ENCODE results near the gene MAST4.

Gene MAST4

DNA sequence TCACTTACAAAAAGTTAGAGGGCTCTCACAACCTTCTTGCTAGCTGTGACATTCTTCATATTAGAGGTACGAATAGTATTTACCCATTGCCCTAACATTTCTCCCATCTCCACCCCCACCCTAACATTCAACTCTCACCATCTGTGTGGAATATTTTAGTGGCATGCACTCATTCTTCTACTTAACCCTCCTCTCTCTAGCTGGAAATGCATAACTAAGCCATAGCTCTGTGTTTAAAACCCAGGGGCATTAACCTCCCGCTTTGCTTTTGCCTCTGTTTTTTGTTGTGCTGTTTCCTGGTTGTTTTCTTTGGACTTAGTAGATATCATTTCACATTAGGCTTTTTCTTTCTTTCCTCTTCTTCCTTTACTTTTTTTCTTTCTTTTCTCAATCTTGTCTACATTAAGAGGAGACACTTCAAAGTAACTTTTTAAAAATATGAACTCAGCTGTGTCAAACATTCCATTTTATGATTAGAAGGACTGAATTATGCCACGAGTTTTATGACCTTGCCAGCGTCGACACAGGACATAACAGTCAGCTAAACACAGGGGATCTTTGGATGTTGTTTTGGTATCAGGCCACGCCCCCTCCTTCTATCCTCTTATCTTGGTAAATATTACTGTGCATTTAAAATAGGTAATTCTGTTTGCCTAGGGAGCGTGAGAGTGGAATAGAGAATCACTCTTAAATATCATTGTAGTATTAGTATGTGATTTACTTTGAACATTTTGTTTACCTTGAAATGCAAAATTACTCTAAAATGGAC lies 364.4 kb downstream of the MAST4 start:
- peak; percentile 44 for DNase-seq (ENCODE audit: low read depth)

DNA sequence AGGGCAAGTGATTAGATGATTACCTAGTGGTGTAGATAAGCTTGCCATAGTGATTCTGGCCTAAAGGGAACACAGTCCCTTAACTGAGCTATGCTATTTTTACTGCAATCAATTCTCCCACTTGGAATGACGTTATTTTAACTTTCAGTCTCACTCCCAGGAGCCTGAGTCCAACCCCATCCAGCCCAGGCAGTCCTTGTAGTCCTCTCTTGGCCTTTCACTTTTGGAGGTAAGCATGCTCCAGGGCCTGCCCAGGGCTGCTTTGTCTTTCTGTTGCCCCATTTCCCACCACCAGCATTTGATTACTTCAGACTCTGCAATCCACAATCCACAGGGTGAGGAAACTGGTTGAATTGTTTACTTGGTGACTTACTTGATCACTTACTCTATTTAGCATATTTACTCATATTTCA lies 367.4 kb downstream of the MAST4 start:
- DNase-seq (ENCODE audit: low read depth), result peak; percentile 43

DNA sequence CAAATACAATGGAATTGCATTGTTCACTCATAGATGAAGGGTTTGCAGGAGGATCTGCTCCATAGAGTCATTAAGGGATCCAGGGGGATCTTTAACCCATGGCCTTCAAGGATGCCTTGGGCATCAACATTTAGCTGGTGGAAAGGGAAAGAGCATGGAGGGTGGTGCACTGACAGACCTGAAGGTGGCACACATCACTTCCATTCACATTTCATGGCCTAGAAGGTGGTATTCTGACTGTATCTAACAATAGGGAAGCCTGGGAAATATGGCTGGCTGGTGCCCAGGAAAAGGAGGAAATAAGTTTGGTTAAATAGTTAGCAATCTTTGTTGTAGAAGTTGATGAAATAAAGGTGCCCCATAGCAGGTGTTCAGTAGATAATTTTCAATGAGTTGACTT lies 370.2 kb downstream of the MAST4 start:
- DNase-seq (ENCODE audit: low read depth), result no peak

DNA sequence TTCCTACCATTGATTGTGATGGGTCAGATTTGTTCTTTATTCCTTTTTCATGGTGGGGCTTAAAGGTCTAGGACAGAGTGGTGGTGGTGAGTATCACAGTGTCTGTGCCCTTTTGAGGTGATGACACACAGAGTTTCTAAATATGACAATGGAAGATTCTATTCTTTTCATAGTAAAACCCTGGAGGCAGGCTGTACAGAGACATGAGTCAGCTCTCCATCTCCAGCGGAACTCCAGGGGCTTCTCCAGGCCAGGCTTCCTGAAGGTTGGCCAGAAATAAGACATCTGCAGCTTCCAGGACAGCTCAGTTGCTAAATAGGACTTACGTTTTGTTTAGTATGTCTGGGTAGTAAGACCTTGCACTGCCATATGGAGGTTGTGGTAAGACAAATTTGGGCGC lies 370.9 kb downstream of the MAST4 start:
- DNase-seq (ENCODE audit: low read depth), result peak; percentile 42

DNA sequence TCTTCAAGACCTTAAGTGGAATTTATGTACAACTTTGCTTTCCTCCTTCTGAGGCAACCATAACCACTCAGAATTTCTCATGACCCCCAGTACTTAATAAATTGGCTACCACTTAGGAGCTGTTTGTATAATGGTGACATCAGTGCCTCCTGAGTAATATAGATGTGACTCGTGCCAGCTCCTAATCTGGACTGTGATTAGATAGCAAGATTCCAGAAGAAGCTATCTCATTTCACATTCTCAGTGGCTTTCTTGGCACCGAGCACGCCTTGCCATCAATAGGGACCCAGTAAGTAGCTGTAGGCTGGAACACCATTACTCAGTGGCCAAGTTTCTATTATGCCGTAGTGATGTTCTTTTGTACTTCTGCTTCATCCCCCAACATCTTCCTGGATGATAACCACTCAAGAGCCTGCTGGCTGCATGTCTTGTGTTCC lies 371.7 kb downstream of the MAST4 start:
- peak; percentile 22 for DNase-seq (ENCODE audit: low read depth)

DNA sequence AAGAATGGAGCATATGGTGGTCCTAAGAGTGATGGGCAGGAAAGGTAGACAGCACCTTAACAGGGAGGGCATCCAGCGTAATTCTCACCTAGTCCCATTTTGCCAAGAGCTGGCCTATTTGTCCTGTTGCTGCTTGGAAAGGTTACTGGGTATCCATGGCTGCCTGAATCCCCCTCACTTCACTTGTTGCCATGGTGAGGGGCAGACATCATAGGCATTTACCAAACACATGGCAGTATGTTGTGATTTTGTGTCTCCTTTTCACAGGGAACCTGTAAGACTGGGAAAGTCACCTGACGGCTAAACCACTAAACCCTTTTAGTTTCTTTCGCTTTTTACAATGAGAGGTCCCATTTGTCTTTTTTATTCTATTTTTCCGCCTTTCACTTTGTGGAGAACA lies 373.3 kb downstream of the MAST4 start:
- no peak for DNase-seq (ENCODE audit: low read depth)

DNA sequence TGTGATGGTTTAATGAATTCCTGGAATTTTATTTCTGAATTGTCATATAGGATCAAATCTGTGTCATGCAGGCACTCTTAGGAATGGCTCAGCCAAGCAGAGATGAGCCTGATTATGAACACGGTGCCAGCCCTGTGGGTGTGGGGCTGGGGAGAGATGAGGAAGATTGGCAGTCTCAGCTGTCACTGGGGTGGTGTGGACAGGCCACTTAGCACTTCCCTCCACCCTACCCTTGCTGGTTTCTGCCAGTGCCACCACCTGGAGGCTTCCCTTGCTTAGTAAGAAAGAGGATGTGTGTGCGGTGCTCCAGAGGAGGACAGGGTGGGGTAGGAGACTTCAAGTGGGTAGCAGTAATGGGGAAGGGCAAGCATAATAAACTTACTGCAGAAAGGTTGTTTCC lies 373.8 kb downstream of the MAST4 start:
- no peak for DNase-seq (ENCODE audit: low read depth)

DNA sequence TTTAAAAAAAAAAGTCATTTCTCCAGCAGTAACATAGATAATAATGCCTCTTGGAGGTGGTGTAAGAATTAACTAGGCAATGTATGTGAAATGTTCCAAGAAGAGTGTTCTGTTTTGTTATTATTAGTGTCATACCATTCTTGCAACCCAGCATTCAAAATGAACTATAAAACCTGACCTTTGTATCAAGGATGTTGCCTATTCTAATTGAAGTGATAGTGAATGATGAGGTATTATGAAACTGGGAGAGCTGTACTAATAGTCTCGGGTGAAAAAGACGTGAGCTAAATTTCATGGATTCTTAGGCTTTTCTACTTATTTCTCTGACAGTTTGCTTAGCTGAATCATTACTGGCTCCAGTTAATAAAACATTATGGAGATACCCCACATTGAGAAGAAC lies 375.8 kb downstream of the MAST4 start:
- DNase-seq (ENCODE audit: low read depth), result no peak

DNA sequence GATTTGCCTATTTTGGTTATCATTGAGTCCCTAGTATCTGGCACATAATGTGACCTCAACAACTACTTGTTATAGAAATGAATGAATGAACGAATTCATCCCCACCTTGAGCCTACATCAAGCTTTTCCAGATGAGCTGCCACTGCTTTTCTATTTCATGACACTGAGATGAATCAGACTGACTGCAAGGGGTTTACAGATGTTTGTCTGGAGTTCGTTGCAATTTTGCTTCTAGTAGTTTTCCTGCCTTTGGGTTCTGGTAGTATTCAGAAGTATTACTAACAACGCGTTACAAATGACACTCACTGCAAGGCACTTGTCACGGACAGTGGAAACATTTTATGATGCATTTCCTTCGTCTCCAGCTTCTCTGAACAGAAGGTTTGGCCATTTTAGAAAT lies 378.1 kb downstream of the MAST4 start:
- no peak for DNase-seq (ENCODE audit: low read depth)

DNA sequence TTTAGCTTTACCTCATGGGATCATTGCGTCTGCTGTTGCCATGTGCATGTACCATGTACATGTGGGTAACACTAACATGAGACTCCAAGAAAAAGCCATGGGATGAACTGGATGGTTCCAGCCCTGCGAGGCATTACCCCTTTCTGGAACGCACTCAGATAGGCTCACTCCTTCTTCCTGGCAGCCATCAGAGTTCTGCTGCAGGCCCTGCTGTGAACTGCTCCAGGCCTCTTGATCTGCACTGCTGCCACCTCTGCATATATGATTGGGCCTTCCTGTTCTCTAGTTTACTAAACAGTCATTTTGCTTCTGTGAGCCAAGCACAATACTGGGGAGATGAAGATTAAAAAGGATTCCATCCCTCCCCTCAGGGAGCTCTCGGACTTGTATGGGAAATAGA lies 379.9 kb downstream of the MAST4 start:
- no peak for DNase-seq (ENCODE audit: low read depth)

DNA sequence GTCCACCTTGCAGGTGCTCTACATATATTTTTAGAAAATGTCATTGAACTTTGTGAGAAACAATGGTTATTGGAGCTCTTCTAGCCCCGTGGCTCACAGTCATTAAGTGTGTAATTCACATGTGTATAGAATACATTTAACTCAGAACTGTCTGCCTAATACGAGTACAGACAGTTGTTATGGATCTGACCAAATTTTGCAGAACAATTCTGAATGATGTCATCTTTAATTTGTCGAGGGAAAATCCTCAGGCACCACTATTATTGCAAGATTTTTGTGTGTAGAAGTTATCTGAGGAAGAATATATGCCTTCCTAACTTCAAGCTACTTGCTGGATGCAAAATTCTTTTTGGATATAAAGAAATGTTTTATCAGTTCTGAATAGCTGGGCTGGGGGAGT lies 383.5 kb downstream of the MAST4 start:
- DNase-seq (ENCODE audit: low read depth), result no peak

DNA sequence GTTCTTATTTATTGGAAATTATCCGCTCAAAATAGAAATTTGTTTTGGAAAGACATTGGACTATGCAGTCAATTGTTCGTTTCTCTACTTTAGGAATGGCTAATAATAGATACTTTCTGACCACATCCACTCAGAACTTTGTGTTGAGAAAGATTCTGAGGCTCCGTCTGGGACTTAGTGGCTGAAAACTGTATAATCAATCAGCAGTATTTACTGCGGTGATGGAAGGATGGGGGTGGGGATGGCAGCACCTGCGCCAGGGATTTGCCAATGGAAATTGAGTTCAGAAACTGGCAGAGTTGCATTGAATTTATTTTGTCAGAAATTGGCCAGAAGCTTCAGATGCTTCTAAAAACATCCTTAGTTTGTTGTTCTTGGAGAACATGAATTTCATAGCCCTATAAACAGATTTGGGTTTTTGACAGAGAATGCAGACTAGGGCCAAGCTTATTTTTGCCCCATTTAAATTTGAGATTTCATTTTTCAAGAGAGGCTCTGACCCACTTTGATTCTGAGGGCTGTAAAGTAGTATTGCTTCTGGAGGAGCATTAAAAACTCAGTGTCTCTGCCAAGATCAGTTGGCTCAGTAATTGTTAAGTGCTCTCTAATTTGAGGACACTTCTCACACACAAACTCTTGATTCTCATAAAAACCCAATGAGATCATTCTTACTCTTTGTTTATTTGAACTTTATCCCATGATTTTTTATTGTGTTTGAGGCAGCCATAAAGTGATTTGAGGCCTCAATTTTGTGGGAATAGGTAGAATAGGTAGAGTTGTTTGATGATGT lies 385.3 kb downstream of the MAST4 start:
- DNase-seq (ENCODE audit: low read depth), result no peak

DNA sequence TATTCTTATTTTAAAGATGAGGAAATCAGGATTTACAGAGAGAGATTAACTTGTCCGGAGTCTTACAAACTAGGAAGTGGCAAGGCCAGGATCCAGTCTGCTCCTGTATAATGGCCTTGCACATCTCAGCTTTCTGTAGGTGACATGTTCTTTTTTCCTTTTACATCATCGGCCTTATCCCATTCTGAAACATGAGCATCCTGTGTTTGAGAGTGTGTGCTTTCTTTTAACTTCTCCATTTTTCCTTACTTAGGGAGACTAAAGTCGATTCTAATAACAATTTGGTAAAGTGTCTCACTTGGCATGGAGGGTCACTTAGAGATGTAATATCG lies 385.8 kb downstream of the MAST4 start:
- no peak for DNase-seq (ENCODE audit: low read depth)

DNA sequence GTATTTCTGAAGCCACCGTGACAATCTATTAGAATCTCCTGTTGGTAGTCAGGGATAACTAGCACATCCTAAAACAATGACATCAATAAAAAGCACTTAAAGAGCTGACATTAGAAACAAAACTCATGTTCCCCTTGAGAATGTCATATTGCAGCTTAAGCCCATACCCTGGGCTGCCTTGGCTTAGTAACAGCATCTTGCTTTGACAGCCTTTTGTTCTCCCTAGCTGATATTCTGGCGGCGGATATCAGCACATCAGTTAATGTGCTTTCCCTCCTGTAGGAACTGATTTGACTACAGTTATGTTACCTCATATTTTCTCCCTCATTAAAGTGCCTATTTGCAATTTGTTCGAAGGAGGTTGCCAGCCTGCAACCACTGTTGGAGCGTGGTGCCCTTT lies 386.3 kb downstream of the MAST4 start:
- DNase-seq (ENCODE audit: low read depth), result no peak

DNA sequence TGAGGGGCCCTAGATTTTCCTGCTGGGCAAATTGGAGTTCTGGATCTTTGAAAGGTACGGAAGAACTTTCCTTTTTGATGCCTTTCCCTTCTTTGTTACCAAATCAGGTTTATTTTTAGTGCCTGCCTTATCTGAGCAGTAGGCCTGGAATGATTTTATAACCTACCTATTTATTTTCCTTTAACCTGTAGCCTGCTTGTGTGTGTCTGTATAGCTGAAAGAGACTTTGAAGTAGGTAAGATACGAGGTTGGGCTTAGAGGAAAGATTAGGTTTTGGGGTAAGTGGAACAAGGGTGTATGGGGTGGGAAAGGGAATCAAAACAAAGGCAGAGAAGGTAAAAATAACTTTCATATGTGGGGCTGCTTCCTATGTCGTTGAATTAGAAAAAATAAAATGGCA lies 389.2 kb downstream of the MAST4 start:
- DNase-seq (ENCODE audit: low read depth), result no peak

DNA sequence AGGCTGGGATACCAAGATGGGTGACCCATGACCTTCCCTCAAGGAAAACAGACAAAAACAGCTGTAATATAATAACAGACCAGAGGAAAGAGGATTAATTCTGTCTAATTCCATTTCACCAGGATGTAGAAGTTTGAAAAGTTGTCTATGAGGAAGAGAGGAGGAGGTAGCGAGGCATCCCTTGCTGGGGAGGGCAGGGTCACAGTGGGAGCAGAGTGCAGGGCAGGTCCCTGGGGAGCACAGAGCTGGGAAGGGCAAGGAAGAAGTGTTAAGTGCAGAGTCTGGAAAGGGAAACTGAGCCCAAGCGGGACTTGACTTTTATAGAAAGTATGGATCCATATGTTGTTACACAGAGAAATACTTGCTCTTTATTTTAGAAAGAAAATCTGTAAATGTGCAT lies 389.8 kb downstream of the MAST4 start:
- DNase-seq (ENCODE audit: low read depth), result no peak

DNA sequence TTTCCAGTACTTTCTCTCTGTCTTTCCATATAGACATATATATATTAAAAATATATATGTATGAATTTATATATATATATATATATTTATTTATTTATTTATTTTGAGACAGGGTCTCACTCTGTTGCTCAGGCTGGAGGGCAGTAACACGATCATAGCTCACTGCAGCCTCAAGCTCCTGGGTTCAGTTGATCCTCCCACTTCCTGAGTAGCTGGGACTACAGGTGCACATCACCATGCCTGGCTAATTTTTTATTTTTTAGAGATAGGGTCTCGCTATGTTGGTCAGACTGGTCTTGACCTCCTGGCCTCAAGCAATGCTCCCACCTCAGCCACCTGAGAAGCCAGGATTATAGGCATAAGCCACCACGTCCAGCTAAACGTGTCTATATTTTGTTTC lies 390.3 kb downstream of the MAST4 start:
- no peak for DNase-seq (ENCODE audit: low read depth)

DNA sequence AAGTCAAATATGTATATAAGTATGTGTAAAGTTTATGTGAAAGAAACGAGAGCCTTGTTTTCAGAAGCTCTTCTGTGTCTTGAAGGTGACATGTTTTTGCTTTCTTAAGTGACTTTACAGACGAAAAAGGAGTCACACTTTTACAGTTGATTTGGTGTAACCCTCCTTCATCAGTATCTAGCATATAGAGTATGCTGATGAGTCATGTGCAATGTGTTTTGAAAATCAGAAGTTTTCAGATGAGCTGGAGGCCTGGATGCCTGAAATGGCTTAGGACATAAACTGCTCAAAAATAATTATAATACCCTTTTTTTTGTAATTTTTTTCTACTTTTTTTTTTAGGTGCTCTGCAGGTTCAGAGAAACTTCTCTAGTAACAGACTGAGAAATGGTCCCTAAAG lies 390.9 kb downstream of the MAST4 start:
- no peak for DNase-seq (ENCODE audit: low read depth)

DNA sequence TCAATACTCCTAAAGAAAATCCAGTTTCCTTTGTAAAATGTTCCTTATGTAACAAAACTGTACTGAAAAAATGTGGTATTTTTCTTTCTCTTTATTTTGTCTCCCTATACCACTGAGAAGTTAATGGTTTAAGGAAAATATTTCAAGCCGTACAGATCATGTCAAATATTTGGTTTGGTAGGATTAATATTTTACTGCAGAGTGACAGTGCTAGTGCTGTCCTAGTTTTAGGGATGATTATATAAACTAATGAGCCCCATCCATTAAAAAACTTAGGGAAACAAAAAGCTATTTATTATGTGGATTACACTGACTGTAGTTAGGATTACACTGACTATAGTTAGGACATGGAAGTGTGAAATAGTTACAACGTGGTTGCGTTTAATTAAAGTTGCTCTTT lies 391.3 kb downstream of the MAST4 start:
- DNase-seq (ENCODE audit: low read depth), result no peak

DNA sequence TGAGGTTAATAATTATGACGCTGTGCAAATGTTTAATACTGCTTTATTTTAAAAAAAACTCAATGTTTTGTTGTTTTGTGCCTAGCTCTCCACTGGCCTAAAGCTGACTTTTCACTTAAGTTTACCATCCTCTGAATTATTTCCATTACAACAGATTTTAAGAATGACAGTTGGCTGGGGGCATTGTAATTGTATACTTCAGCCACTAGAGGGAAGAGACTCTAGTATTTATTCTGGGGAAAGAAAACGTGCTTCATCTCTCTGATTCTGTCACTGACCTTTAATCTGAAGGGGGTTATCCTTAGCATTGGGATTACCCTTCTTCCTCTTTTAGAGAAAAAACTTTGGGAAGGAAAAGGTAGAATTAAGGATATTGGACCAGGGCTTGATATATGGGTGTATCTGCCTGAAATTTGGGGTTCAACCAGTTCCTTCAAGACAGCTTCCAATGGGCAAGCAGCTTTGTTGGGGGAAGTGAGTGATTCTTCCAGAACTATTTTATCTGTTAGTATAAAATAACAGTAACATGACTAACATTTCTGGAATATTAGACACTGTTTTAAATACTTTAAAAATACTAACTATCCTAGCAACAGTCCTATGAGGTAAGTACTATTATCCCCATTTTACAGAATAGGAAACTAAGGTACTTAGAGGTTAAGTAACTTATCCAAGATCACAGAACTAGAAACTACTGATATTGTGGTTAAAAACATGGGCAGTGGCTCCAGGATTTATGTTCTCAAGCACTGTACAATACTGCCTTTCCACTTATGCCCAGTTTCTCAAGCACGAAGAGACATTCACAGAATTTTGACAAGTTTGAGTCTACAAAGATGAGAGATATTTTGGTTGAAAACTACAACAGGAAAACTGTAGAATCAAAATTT lies 392.0 kb downstream of the MAST4 start:
- peak; percentile 25 for DNase-seq (ENCODE audit: low read depth)

DNA sequence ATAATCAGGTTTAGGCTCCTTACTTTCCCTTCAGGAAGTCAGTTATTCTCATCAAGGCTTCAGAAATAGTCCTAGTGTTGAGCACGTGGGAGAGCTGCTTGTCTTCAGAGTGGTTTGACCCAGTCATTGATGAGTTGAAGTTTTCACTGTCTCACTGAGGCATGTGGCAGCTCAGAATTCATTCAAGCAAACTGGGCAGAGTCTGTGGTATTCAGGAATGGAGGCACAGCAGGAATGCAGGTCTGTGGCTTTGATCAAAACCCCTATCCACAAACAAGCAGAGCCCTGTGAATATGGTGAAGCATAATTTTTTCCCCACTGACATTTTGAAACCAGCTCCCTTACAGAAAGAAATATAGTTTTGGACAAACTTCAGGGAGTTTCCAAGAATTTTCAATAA lies 393.1 kb downstream of the MAST4 start:
- DNase-seq (ENCODE audit: low read depth), result peak; percentile 84

DNA sequence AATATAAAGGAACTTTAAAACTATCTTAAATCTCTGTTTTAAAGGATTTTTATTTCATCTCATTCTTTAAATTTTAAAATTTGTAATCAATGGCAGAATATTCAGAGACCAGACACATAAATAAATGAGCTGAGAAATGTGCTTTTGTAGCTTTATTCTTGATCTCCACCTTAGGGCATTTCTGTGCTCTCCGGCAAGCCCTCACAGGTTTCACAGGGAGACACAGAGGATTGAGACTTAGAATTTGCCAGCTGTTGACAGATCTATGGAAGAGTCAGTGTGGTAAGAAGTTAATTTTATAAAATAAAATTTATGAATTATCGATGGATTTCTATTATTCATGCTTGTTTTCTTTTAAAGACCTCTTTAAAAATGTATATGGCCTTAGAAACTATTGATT lies 393.6 kb downstream of the MAST4 start:
- DNase-seq (ENCODE audit: low read depth), result no peak

DNA sequence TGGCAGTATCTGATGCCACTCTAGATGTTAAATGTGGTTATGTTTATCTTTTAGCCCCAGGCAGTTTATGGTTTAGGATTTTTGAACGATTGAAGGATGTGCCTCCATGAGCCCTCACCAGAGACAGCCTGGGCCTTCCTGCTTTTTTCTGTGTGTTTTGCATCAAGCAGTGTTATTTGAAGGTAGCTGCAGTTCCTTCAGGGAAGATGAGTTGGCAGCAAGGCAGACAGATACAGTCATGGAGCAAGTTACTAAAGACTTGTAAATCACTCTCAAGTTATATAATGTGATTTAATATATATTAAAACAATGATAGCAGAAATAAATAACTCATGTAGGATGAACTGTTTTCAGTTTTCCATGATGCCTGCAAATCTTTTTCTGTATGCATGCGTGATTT lies 395.6 kb downstream of the MAST4 start:
- DNase-seq (ENCODE audit: low read depth), result no peak

Measured in amniotic epithelial cell (primary cell).